PFSK-1 (cell line): ENCODE measurements around the gene SPTBN1.

Experiments used
- FOXP2 ChIP-seq: optimal IDR thresholded peaks from 2 replicates; pipeline ENCODE3; 2011; ENCODE audit warnings: borderline replicate concordance, control low read depth, inconsistent platforms; ENCODE audit not compliant: insufficient read depth; ENCODE audit errors: extremely low read length, extremely low read depth
- POLR2AphosphoS5 ChIP-seq: IDR thresholded peaks from 2 replicates; pipeline ENCODE4 v1.6.1; 2012; ENCODE audit warnings: low read depth, mild to moderate bottlenecking, control low read depth, low read length, moderate library complexity
- SIN3A ChIP-seq: IDR thresholded peaks from 2 replicates; pipeline ENCODE4 v1.6.1; 2012; ENCODE audit warnings: mild to moderate bottlenecking, low read length, moderate library complexity, borderline replicate concordance; ENCODE audit not compliant: insufficient read depth
- TAF1 ChIP-seq: IDR thresholded peaks from 2 replicates; pipeline ENCODE4 v1.6.1; 2012; ENCODE audit warnings: low read length, control low read depth, borderline replicate concordance; ENCODE audit not compliant: insufficient read depth
- TF ChIP-seq, protein P1 (sequence below), 2 experiments: IDR thresholded peaks; 2 replicates each; pipeline versions ENCODE4 v1.6.1 to v1.8.0; 2011 to 2012; ENCODE audit warnings: low read depth in 2 of 2, low read length in 2 of 2, control low read depth in 1 of 2, inconsistent platforms in 1 of 2, mild to moderate bottlenecking in 1 of 2, moderate library complexity in 1 of 2; ENCODE audit not compliant: insufficient read depth in 1 of 2

SPTBN1 gene

GRCh38 chr2:54714996-54715395 lies 258.9 kb downstream of the SPTBN1 start:
- TF ChIP-seq SIN3A = no peak
- TF ChIP-seq TAF1 = no peak
- no peak for TF ChIP-seq POLR2AphosphoS5
- no peak for TF ChIP-seq FOXP2
- TF ChIP-seq, protein P1, sequence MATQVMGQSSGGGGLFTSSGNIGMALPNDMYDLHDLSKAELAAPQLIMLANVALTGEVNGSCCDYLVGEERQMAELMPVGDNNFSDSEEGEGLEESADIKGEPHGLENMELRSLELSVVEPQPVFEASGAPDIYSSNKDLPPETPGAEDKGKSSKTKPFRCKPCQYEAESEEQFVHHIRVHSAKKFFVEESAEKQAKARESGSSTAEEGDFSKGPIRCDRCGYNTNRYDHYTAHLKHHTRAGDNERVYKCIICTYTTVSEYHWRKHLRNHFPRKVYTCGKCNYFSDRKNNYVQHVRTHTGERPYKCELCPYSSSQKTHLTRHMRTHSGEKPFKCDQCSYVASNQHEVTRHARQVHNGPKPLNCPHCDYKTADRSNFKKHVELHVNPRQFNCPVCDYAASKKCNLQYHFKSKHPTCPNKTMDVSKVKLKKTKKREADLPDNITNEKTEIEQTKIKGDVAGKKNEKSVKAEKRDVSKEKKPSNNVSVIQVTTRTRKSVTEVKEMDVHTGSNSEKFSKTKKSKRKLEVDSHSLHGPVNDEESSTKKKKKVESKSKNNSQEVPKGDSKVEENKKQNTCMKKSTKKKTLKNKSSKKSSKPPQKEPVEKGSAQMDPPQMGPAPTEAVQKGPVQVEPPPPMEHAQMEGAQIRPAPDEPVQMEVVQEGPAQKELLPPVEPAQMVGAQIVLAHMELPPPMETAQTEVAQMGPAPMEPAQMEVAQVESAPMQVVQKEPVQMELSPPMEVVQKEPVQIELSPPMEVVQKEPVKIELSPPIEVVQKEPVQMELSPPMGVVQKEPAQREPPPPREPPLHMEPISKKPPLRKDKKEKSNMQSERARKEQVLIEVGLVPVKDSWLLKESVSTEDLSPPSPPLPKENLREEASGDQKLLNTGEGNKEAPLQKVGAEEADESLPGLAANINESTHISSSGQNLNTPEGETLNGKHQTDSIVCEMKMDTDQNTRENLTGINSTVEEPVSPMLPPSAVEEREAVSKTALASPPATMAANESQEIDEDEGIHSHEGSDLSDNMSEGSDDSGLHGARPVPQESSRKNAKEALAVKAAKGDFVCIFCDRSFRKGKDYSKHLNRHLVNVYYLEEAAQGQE (IDR thresholded peaks at IDR 0.05; ENCODE audit: insufficient read depth in 1 of 2, low read depth in 2 of 2, low read length in 2 of 2) = no peak

- TF ChIP-seq, protein P1 (IDR thresholded peaks at IDR 0.05; ENCODE audit: insufficient read depth in 1 of 2, low read depth in 2 of 2, low read length in 2 of 2) = no peak
- no peak for TF ChIP-seq SIN3A
- no peak for TF ChIP-seq TAF1
- TF ChIP-seq POLR2AphosphoS5 = no peak
- no peak for TF ChIP-seq FOXP2
Measured at GRCh38 chr2:54716375-54716774, 260.2 kb downstream of the SPTBN1 start.

DNA sequence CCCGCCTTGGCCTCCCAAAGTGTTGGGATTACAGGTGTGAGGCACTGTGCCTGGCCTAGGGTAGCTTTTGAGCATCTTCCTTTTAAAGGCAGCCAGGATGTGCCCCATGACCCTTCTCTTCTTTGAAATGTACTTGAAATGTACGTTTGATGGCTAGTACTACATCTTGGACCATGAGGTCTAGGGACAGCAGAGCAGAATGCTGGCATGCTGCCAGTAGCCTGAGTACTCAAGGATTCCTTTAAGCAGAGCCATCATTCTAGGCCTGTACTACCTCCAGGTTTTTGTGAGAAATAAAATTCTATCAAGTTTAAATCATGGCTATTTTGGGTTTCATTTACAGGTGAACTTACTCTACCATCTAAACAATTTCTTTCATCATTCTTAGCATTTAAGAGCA lies 264.4 kb downstream of the SPTBN1 start:
- TF ChIP-seq FOXP2 (no peak), POLR2AphosphoS5 (no peak), SIN3A (no peak), TAF1 (no peak)
- TF ChIP-seq, protein P1 (IDR thresholded peaks at IDR 0.05; ENCODE audit: insufficient read depth in 1 of 2, low read depth in 2 of 2, low read length in 2 of 2) = no peak
